ENCODE results near the gene MTX1. TPM values are rescaled to one million over a fixed set of nuclear protein-coding genes. Genes with fewer than 3 reads are reported as not detected.

The MTX1 gene
- total and polyA plus RNA-seq, 9 of the 15 experiments (the other 6 are each of a cell fraction or from before 2014, with no cell fraction given) = 29.1 to 98.4 (median 66.9) TPM

DNA sequence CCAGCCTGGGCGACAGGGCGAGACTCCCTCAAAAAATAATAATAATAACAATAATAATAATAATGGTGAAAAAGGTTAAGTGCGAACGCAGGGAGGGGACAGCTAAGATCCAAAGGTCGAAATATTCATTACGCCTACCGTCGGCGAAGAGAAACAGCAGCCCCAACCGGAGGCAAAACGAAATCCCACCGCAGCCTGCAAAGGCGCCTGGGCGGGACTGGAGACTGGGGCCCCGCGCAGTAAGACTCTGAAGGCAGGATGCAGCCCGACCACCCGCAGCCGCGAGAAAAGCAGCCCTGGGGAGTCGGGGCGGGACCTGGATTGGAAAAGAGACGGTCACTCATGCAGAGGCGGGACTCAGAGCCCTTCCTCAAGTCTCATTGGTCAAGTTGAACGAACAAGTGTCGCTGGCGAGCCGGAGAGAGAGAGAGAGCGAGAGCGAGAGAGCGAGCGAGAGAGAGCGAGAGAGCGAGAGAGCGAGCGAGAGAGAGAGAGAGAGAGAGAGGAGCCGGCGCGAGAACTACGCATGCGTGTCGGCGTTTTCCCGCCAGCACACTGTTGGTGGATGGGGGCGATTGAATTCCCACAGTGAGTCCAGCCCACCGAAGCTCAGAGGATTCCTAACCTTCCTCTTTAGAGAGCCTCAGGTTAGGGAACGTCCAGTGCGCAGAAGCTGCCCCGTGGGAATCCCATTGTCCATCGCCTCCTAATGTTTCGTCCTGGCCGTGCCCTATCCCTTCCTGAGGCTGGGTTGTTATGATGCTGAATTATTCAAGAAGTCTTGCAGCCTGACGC lies 36.1 kb downstream of the MTX1 start (continued):
- TF ChIP-seq SUPT5H (IDR thresholded peaks at IDR 0.05) (peak; percentile 87), ZNF639 (CRISPR knock-in tag; conservative IDR thresholded peaks at IDR 0.05 in 1 of 2, IDR thresholded peaks at IDR 0.05 in 1 of 2) (peak in 1 of 2 experiments; percentile 91; a peak in 2 of 4 replicates), TBL1XR1 (IDR thresholded peaks at IDR 0.05; ENCODE audit: low read length in 2 of 2) (peak; percentile 85 to 96; a peak in 3 of 4 replicates), PHB2 (IDR thresholded peaks at IDR 0.05; ENCODE audit: low read depth) (peak; percentile 58; the same call in 1 of the 2 replicates), USF1 (CRISPR knock-in tag; IDR thresholded peaks at IDR 0.05) (0 out of 2 replicates have a peak, but pooled peaks have one; percentile 4), LEF1 (IDR thresholded peaks at IDR 0.05) (peak; percentile 96), SREBF2 (CRISPR knock-in tag; IDR thresholded peaks at IDR 0.05) (no peak), RBM39 (optimal IDR thresholded peaks at IDR 0.05; ENCODE audit: low read depth, low read length) (peak; percentile 99)
- TF ChIP-seq, protein P1, sequence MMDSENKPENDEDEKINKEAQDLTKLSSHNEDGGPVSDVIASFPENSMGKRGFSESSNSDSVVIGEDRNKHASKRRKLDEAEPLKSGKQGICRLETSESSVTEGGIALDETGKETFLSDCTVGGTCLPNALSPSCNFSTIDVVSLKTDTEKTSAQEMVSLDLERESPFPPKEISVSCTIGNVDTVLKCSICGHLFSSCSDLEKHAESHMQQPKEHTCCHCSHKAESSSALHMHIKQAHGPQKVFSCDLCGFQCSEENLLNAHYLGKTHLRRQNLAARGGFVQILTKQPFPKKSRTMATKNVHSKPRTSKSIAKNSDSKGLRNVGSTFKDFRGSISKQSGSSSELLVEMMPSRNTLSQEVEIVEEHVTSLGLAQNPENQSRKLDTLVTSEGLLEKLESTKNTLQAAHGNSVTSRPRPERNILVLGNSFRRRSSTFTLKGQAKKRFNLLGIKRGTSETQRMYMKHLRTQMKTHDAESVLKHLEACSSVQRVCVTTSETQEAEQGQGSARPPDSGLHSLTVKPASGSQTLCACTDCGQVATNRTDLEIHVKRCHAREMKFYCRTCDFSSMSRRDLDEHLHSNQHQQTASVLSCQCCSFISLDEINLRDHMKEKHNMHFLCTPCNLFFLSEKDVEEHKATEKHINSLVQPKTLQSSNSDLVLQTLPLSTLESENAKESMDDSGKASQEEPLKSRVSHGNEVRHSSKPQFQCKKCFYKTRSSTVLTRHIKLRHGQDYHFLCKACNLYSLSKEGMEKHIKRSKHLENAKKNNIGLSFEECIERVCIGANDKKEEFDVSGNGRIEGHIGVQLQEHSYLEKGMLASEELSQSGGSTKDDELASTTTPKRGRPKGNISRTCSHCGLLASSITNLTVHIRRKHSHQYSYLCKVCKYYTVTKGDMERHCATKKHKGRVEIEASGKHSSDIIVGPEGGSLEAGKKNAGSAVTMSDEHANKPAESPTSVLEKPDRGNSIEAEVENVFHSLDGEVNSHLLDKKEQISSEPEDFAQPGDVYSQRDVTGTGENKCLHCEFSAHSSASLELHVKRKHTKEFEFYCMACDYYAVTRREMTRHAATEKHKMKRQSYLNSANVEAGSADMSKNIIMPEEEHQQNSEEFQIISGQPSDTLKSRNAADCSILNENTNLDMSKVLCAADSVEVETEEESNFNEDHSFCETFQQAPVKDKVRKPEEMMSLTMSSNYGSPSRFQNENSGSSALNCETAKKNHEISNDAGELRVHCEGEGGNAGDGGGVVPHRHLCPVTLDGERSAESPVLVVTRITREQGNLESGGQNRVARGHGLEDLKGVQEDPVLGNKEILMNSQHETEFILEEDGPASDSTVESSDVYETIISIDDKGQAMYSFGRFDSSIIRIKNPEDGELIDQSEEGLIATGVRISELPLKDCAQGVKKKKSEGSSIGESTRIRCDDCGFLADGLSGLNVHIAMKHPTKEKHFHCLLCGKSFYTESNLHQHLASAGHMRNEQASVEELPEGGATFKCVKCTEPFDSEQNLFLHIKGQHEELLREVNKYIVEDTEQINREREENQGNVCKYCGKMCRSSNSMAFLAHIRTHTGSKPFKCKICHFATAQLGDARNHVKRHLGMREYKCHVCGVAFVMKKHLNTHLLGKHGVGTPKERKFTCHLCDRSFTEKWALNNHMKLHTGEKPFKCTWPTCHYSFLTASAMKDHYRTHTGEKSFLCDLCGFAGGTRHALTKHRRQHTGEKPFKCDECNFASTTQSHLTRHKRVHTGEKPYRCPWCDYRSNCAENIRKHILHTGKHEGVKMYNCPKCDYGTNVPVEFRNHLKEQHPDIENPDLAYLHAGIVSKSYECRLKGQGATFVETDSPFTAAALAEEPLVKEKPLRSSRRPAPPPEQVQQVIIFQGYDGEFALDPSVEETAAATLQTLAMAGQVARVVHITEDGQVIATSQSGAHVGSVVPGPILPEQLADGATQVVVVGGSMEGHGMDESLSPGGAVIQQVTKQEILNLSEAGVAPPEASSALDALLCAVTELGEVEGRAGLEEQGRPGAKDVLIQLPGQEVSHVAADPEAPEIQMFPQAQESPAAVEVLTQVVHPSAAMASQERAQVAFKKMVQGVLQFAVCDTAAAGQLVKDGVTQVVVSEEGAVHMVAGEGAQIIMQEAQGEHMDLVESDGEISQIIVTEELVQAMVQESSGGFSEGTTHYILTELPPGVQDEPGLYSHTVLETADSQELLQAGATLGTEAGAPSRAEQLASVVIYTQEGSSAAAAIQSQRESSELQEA (IDR thresholded peaks at IDR 0.05; ENCODE audit: low read depth) = peak; percentile 50; the same call in 1 of the 2 replicates
- TF ChIP-seq, protein P2, sequence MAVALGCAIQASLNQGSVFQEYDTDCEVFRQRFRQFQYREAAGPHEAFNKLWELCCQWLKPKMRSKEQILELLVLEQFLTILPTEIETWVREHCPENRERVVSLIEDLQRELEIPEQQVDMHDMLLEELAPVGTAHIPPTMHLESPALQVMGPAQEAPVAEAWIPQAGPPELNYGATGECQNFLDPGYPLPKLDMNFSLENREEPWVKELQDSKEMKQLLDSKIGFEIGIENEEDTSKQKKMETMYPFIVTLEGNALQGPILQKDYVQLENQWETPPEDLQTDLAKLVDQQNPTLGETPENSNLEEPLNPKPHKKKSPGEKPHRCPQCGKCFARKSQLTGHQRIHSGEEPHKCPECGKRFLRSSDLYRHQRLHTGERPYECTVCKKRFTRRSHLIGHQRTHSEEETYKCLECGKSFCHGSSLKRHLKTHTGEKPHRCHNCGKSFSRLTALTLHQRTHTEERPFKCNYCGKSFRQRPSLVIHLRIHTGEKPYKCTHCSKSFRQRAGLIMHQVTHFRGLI (CRISPR knock-in tag; IDR thresholded peaks at IDR 0.05) = 0 out of 2 replicates have a peak, but pooled peaks have one; percentile 15
- TF ChIP-seq, protein P3, sequence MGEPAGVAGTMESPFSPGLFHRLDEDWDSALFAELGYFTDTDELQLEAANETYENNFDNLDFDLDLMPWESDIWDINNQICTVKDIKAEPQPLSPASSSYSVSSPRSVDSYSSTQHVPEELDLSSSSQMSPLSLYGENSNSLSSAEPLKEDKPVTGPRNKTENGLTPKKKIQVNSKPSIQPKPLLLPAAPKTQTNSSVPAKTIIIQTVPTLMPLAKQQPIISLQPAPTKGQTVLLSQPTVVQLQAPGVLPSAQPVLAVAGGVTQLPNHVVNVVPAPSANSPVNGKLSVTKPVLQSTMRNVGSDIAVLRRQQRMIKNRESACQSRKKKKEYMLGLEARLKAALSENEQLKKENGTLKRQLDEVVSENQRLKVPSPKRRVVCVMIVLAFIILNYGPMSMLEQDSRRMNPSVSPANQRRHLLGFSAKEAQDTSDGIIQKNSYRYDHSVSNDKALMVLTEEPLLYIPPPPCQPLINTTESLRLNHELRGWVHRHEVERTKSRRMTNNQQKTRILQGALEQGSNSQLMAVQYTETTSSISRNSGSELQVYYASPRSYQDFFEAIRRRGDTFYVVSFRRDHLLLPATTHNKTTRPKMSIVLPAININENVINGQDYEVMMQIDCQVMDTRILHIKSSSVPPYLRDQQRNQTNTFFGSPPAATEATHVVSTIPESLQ (CRISPR knock-in tag; IDR thresholded peaks at IDR 0.05) = peak; percentile 77; the same call in 1 of the 2 replicates

Measured in K562 (cell line).